ENCODE measurements around the gene BCAS3. TPM values are rescaled to one million over a fixed set of nuclear protein-coding genes. Genes with fewer than 3 reads are reported as not detected.

BCAS3 gene
- total RNA-seq, 4 donors from 2014 or later = 20.7 to 76.3 (median 39.8) TPM

DNA sequence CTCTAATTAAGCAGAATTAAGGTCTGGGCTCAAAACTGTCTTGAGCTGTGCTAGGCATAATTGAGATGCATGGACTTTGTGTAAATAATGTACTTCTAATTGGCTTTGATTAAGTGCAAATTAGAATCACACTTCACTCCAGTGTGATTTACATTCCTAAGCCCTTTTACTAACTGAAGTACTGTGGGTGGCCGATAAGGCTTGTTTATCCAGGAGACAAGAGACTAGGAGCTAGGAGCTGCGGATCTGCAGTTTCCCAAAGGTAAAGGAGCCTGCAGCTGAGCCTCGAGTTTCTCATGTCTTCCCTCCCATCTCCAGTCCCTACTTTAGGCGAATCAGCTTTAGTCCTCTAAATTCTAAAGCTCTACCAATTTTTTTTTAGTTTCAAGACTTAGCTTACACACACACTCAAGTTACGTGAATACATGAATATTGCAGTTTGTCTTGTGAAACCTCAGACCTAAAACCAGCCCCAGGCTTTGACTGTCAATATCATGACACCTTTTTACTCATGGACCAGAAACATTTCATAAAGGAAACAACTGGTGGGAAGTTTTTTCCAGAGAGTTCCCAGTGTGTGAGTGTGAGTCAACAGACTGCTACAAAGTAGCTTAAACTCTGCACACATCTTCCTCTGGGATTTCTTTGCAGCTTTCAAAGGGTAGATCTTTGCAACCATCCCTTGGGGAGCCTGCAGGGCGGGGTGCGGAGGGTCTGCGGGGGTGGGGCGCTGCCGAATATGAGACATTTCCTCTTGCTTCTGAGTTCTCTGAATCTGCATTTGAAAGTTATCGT, 608.1 kb downstream of the BCAS3 start:
- no peaks in the 10 kb centered on the region for H3K36me3 ChIP-seq
- 60 to 71% methylated on average over 4 to 11 of the region's 11 CpGs for WGBS, 2 donors (ENCODE audit: low coverage in 1 of 2)
- no peaks in the 10 kb centered on the region for H3K27me3 ChIP-seq
- H3K4me1 ChIP-seq = no peaks in the 10 kb centered on the region
- DNase-seq = no peak
- no peaks in the 10 kb centered on the region for H3K9me3 ChIP-seq
- no peak overlapping the region for H3K4me3 ChIP-seq
- in situ Hi-C loops (cut with MboI; ENCODE audit: low pct_ligation_motif_present in 1 of 4, low pct_unique_long_range_greater_than_20kb in 1 of 4, low sequenced_read_pairs in 3 of 4) (no loop called here), intact Hi-C loops (cut with DNase I; ENCODE audit: low total_unique reads) (no loop called here)
- no peak overlapping the region for H3K27ac ChIP-seq
- no peak for TF ChIP-seq CTCF (IDR thresholded peaks at IDR 0.05)
- TF ChIP-seq POLR2AphosphoS5 (IDR thresholded peaks at IDR 0.05) = no peak
- TF ChIP-seq POLR2A (IDR thresholded peaks at IDR 0.05) = no peak
- no peak for TF ChIP-seq EP300 (IDR thresholded peaks at IDR 0.05; ENCODE audit: low read depth)

DNA sequence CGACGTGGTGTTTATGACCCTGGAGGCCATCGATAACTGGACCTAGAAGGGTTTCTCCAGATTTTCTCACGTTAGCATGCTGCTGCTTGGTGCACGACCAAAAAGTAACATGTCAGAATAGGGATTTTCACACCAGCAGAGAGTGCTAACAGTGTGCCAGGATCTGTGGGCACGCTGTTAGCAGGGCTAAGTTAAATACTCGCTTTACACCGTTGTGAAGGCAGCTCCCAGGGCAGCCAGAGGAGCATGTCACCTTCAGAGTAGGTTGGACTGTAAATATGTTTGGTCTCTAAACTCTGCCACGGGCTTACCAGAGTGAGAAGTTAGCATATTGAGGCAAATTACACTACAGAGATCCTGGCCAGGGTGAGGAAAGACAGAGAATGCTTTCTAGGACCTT, 608.8 kb downstream of the BCAS3 start:
- in situ Hi-C loops (cut with MboI; ENCODE audit: low pct_ligation_motif_present in 1 of 4, low pct_unique_long_range_greater_than_20kb in 1 of 4, low sequenced_read_pairs in 3 of 4) = no loop called here
- H3K27ac ChIP-seq = no peak overlapping the region

DNA sequence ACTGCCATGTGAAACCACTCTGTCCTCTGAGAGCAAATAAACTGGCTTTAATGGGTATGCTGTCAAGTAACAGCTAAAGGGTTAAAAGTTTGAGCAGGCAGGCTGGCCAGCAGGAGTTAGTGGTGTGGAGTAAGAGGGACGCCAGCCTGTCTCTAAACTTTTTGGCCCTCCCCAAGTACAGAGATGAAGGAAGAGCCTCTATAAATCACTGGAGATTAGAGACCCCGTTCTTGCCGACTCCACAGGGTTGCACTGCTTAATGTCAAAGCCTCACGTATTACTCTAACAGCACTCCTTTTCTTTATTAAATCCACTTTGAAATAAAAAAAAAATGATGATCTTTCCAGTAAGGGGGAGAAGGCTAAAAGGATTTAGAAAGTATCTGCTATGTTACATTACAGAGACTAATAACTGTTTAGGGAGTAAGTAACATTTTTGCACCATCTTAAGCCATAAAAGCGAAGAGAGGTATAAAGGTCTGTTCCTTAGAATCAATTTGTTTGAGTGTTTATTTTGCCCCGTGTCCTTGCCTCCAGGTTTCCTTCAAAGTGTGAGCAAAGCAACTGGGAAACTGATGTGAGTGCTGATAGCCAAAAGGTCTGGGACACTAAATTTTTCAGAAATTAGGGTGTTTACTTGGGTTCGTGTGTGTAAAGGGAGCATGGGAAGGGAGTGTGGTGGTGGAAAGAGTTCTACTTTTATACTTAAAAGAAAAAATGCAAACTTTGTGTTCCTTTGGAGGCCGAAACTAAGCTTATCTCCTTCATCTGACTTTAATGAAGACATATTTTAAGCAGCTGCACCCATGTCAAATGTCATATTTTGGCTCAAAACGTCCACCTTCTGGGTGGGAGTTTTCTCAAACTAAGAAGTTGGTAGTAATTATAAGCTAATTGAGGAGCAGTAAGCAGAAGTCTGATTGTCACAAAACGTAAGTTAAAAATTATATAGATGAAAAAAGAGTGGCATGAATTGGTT, 612.0 kb downstream of the BCAS3 start:
- in situ Hi-C loops (cut with MboI; ENCODE audit: low pct_ligation_motif_present in 1 of 4, low pct_unique_long_range_greater_than_20kb in 1 of 4, low sequenced_read_pairs in 3 of 4) = loop anchor here in 1 of 4 donors (10.0 kb wide), 1 partner anchor 55 kb away; no protein-coding TSS in a partner anchor

More for the DNA sequence above, 608.8 kb downstream of the BCAS3 start:
- Histone ChIP-seq H3K4me1 (no peaks in the 10 kb centered on the region), H3K9me3 (no peaks in the 10 kb centered on the region), H3K36me3 (no peaks in the 10 kb centered on the region), H3K27me3 (no peaks in the 10 kb centered on the region), H3K4me3 (no peak overlapping the region)
- TF ChIP-seq POLR2AphosphoS5 (IDR thresholded peaks at IDR 0.05) (no peak), EP300 (IDR thresholded peaks at IDR 0.05; ENCODE audit: low read depth) (no peak), POLR2A (IDR thresholded peaks at IDR 0.05) (no peak), CTCF (IDR thresholded peaks at IDR 0.05) (no peak)
- WGBS, 2 donors (ENCODE audit: low coverage in 1 of 2) = 86% methylated on average over 9 of the region's 9 CpGs; no CpG with 5 or more reads in 1 of the 2 donors
- intact Hi-C loops (cut with DNase I; ENCODE audit: low total_unique reads) = no loop called here
- no peak for DNase-seq

More for the DNA sequence above, 612.0 kb downstream of the BCAS3 start:
- H3K9me3 ChIP-seq = no peaks in the 10 kb centered on the region
- no peak overlapping the region for H3K4me3 ChIP-seq
- no peak for DNase-seq
- 67 to 68% methylated on average over 9 to 10 of the region's 10 CpGs for WGBS, 2 donors (ENCODE audit: low coverage in 1 of 2)
- no peaks in the 10 kb centered on the region for H3K4me1 ChIP-seq
- H3K36me3 ChIP-seq = no peaks in the 10 kb centered on the region
- no peak overlapping the region for H3K27ac ChIP-seq
- intact Hi-C loops (cut with DNase I; ENCODE audit: low total_unique reads) = no loop called here
- no peaks in the 10 kb centered on the region for H3K27me3 ChIP-seq
- TF ChIP-seq EP300 (IDR thresholded peaks at IDR 0.05; ENCODE audit: low read depth) (no peak), CTCF (IDR thresholded peaks at IDR 0.05) (no peak), POLR2A (IDR thresholded peaks at IDR 0.05) (no peak)

All from transverse colon (tissue), 4 donors.